Choroid plexus epithelial cell (primary cell): ENCODE results near the gene CPSF3.
A peak's percentile ranks its signal among the peaks of the same experiment; 100 is the strongest.

Experiments
- DNase-seq: peaks from one replicate; pipeline ENCODE4 v3.0.0-alpha.2; 2010; ENCODE audit warnings: low read depth
- H3K4me3 ChIP-seq: 2 replicates; pipeline ENCODE4 v1.5.1; 2011; ENCODE audit warnings: low read depth, mild to moderate bottlenecking, control low read depth, low read length, moderate library complexity
- CTCF ChIP-seq: conservative IDR thresholded peaks from 2 replicates; pipeline ENCODE4 v1.5.1; 2011; ENCODE audit warnings: low read depth, mild to moderate bottlenecking, control low read depth, inconsistent platforms, low read length, moderate library complexity

Gene CPSF3

GRCh38 chr2:9471206-9471605 lies 47.8 kb downstream of the CPSF3 start:
- no peak for TF ChIP-seq CTCF
- no peak for DNase-seq
- no peak overlapping the region for H3K4me3 ChIP-seq

GRCh38 chr2:9472511-9472910 lies 49.1 kb downstream of the CPSF3 start:
- no peak overlapping the region for H3K4me3 ChIP-seq
- no peak for DNase-seq
- no peak for TF ChIP-seq CTCF

- peak; percentile 23 for TF ChIP-seq CTCF
- no peak for DNase-seq
- H3K4me3 ChIP-seq: peak overlapping the region; percentile 74
Observed at GRCh38 chr2:9473308-9473984, 50.0 kb downstream of the CPSF3 start.

GRCh38 chr2:9473985-9474360 lies 50.5 kb downstream of the CPSF3 start:
- peak; percentile 48 for DNase-seq
- no peak for TF ChIP-seq CTCF
- H3K4me3 ChIP-seq: peak overlapping the region; percentile 74

GRCh38 chr2:9474361-9475057 lies 51.1 kb downstream of the CPSF3 start, which contains the start of gene IAH1:
TSS of gene IAH1 (plus strand) at chr2:9474551. CDS start at chr2:9474567, 16 bp downstream.
- no peak for TF ChIP-seq CTCF
- peak; percentile 50 for DNase-seq
- peak within 1 kb of the TSS; percentile 74 for H3K4me3 ChIP-seq

GRCh38 chr2:9477914-9478313 lies 54.5 kb downstream of the CPSF3 start:
- no peak for DNase-seq
- H3K4me3 ChIP-seq: no peak overlapping the region
- no peak for TF ChIP-seq CTCF

- no peak for DNase-seq
- TF ChIP-seq CTCF: no peak
- H3K4me3 ChIP-seq: no peak overlapping the region
Observed at GRCh38 chr2:9478526-9478925, 55.1 kb downstream of the CPSF3 start.
